T-cell (primary cell): ENCODE measurements around the gene OR4M1. TPM values are rescaled to one million over a fixed set of nuclear protein-coding genes. Genes with fewer than 3 reads are reported as not detected.
"Not testable (repeated sequence)": the region's sequence is repeated elsewhere in the genome, so short reads cannot be mapped to it uniquely, and the experiment has no call there.

ENCODE experiments used
- ATAC-seq, 4 experiments: fragments of 200-7000 bp in 3 of 4; fragments of 150-1000 bp in 1 of 4; cut with Tn5 transposase; replicated peaks in 1 of 4; 1 replicate in 3 of 4; 2 replicates in 1 of 4; pipeline ENCODE4 v1.10.0; 2021; ENCODE audit warnings: moderate library complexity in 3 of 4, mild to moderate bottlenecking in 2 of 4, moderate number of reproducible peaks in 1 of 4
- CTCF ChIA-PET, 2 donors: fragments of 300-600 bp; sonication (Branson Sonifier 250); formaldehyde crosslinking; loops; one replicate each; lab custom pipeline; 2022; ENCODE audit warnings: antibody characterized with exemption in 2 of 2; lab: Charles Lee
- POLR2A ChIA-PET, 2 donors: fragments of 300-600 bp; sonication (Branson Sonifier 250); formaldehyde crosslinking; loops; one replicate each; lab custom pipeline; 2022; ENCODE audit warnings: antibody characterized with exemption in 2 of 2; lab: Charles Lee
- DNase-seq, 35 experiments: peaks; one replicate each; pipeline versions ENCODE4 v3.0.0 to v3.0.0-alpha.2; 2013 to 2023
- H3K27ac ChIP-seq: one replicate; pipeline ENCODE4 v1.5.1; 2013; ENCODE audit warnings: low read length
- H3K27me3 ChIP-seq, 2 experiments: replicated peaks in 1 of 2; 1 replicate in 1 of 2; 2 replicates in 1 of 2; pipeline versions ENCODE4 v1.6.1 to v1.7.0; 2013; ENCODE audit warnings: low read length in 1 of 2, mixed read lengths in 1 of 2; ENCODE audit not compliant: control insufficient read depth in 2 of 2, insufficient read depth in 2 of 2; ENCODE audit errors: extremely low read depth in 1 of 2
- H3K36me3 ChIP-seq, 2 donors: 1 replicate in 1 of 2; 2 replicates in 1 of 2; pipeline versions ENCODE4 v1.6.1 to v1.7.0; 2013; ENCODE audit warnings: low read length in 1 of 2; ENCODE audit not compliant: control insufficient read depth in 2 of 2, insufficient read depth in 1 of 2; ENCODE audit errors: extremely low read depth in 1 of 2
- H3K4me1 ChIP-seq, 2 experiments: 1 replicate in 1 of 2; 2 replicates in 1 of 2; pipeline versions ENCODE4 v1.6.1 to v1.7.0; 2013; ENCODE audit warnings: low read length in 2 of 2, mixed read lengths in 1 of 2; ENCODE audit not compliant: insufficient read depth in 2 of 2, control insufficient read depth in 1 of 2; ENCODE audit errors: extremely low read depth in 1 of 2
- H3K4me3 ChIP-seq, 2 donors: 1 replicate in 1 of 2; 2 replicates in 1 of 2; pipeline versions ENCODE4 v1.5.1 to v1.7.0; 2013; ENCODE audit warnings: mild to moderate bottlenecking in 2 of 2, low read length in 1 of 2, moderate library complexity in 1 of 2; ENCODE audit not compliant: control insufficient read depth in 1 of 2; ENCODE audit errors: extremely low read depth in 1 of 2
- H3K9me3 ChIP-seq: 2 replicates; pipeline ENCODE4 v1.7.0; 2013
- H3K27ac Mint-ChIP-seq, 2 donors: one replicate each; pipeline ENCODE4 v1.8.0; 2020 to 2021; ENCODE audit warnings: mild to moderate bottlenecking in 2 of 2, mixed read lengths in 2 of 2
- H3K27me3 Mint-ChIP-seq, 2 donors: one replicate each; pipeline ENCODE4 v1.8.0; 2021 to 2022; ENCODE audit warnings: mixed read lengths in 2 of 2
- H3K36me3 Mint-ChIP-seq: one replicate; pipeline ENCODE4 v1.8.0; 2021; ENCODE audit warnings: mixed read lengths
- H3K4me1 Mint-ChIP-seq, 3 donors: one replicate each; pipeline ENCODE4 v1.8.0; 2020 to 2022; ENCODE audit warnings: mixed read lengths in 3 of 3, mild to moderate bottlenecking in 1 of 3
- H3K4me3 Mint-ChIP-seq, 3 donors: one replicate each; pipeline ENCODE4 v1.8.0; 2020 to 2022; ENCODE audit warnings: mild to moderate bottlenecking in 3 of 3, mixed read lengths in 3 of 3, moderate library complexity in 3 of 3
- H3K9me3 Mint-ChIP-seq, 3 donors: one replicate each; pipeline ENCODE4 v1.8.0; 2020 to 2022; ENCODE audit warnings: mixed read lengths in 3 of 3
- WGBS: methylation state at CpG from one replicate; pipeline ENCODE4 v1.1.5; 2013; ENCODE audit warnings: missing lambda C conversion rate; ENCODE audit not compliant: insufficient coverage; 5-methylcytosine and 5-hydroxymethylcytosine counted together
- total RNA-seq, 35 experiments: library from RNA in 6 of 35; stranded (reverse) in 6 of 35; fragments of 120-200 nt in 1 of 35; gene quantifications; one replicate each; pipeline versions ENCODE4 v1.2.1 to v1.2.4 and lab custom pipeline; 2013 to 2026

The OR4M1 gene
- total RNA-seq, 5 donors from 2014 or later (not counting 1 experiment from before 2014, with no cell fraction given): not detected

DNA sequence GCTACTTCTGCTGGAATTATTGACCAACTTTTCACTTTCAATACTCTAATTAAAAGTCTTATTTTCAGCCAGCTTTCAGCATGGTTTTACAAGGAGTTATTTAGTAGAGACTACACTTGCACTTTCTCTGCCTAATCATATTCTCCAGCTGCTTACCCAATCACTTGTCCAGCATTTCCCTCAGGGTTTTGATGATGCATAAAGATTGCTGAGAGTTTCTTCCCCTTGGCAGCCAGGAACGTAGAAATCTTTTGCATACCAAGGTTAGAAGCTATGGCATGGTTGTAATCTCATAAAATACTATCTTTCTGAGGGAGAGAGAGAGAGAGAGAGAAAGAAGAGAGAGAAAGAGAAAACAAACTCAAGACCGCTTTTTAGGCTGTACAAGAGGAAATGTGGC, 19.1 kb upstream of the OR4M1 start:
- Mint-ChIP-seq H3K4me1 (no peaks in the 10 kb centered on the region), H3K36me3 (no peaks in the 10 kb centered on the region), H3K4me3 (no peak overlapping the region), H3K9me3 (no peaks in the 10 kb centered on the region), H3K27ac (no peak overlapping the region), H3K27me3 (no peaks in the 10 kb centered on the region)
- WGBS: no CpG with 5 or more reads among the region's 2 CpGs
- CTCF ChIA-PET: no interaction called here
- H3K27ac ChIP-seq: no peak overlapping the region
- ATAC-seq (no peak), DNase-seq (no peak)
- no peak overlapping the region for H3K4me3 ChIP-seq
- H3K9me3 ChIP-seq: no peaks in the 10 kb centered on the region
- no peaks in the 10 kb centered on the region for H3K27me3 ChIP-seq
- H3K36me3 ChIP-seq: no peaks in the 10 kb centered on the region
- POLR2A ChIA-PET: no interaction called here
- H3K4me1 ChIP-seq: no peaks in the 10 kb centered on the region

DNA sequence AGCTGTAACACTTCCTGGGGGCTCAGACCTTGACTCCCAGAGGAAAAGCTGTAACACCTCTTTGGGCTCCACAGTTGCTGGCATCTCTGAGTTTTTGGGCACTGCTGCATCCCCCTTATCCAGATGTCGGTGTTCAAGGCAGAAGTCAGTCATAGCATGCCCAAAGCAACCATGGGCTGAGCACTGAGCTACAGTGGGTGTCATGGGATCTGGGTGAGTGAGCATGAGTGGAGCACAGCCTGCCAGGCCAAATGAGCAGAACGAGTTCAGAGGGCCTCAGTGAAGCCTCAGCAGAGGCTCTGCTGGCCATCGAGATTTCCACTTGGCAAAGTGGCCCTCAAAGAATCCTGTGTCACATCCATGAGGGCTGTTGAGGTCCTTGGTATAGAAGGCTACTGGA, 1.8 kb upstream of the OR4M1 start:
- H3K4me1 ChIP-seq, CTCF ChIA-PET, H3K4me3 ChIP-seq, DNase-seq, H3K36me3 ChIP-seq, H3K27ac Mint-ChIP-seq, H3K36me3 Mint-ChIP-seq, H3K9me3 ChIP-seq, ATAC-seq, H3K4me1 Mint-ChIP-seq, POLR2A ChIA-PET, H3K27me3 ChIP-seq, H3K4me3 Mint-ChIP-seq, H3K27me3 Mint-ChIP-seq, H3K27ac ChIP-seq: not testable (repeated sequence)
- peaks cover 8 to 20% (median 9%) of the 10 kb centered on the region in 3 donors for H3K9me3 Mint-ChIP-seq
- WGBS: 59% methylated on average over 3 of the region's 3 CpGs

DNA sequence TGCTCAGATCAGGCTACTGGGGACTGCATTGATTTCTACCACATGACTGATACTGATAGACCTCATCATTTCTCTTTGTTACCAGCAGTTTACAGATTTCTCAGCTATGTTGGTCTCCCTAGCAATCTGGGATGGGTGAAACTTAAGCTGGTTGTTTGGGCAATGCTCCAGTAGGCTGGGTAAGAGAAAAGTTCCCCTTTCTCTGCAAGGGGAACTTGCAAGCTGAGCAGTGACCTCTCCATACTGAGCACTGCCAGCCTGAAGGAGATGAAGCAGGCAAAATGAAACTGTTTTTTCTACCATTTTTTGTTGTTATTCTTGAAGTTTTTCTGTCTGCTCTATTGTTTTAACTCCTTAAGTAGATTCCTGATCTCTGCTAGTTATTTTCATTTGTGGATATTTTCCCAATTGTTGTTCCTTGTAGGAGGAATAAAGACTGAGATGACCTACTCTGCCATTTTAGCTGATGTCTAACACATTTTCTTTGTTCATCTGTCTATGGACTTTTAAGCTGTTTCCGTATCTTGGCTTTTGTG, 1.3 kb upstream of the OR4M1 start:
- H3K27me3 Mint-ChIP-seq: no peaks in the 10 kb centered on the region
- no peak overlapping the region for H3K4me3 Mint-ChIP-seq
- H3K4me3 ChIP-seq: no peak overlapping the region
- no peak for ATAC-seq
- H3K36me3 ChIP-seq: no peaks in the 10 kb centered on the region
- no peak overlapping the region for H3K27ac Mint-ChIP-seq
- H3K9me3 Mint-ChIP-seq: peaks cover 8 to 20% (median 9%) of the 10 kb centered on the region in 3 donors
- H3K27ac ChIP-seq: no peak overlapping the region
- no peaks in the 10 kb centered on the region for H3K4me1 ChIP-seq
- no peak for DNase-seq
- peaks cover 4% of the 10 kb centered on the region for H3K9me3 ChIP-seq
- POLR2A ChIA-PET: no interaction called here
- WGBS: no CpG with 5 or more reads among the region's 1 CpG
- CTCF ChIA-PET: no interaction called here
- H3K27me3 ChIP-seq: no peaks in the 10 kb centered on the region
- no peaks in the 10 kb centered on the region for H3K36me3 Mint-ChIP-seq
- no peaks in the 10 kb centered on the region for H3K4me1 Mint-ChIP-seq

DNA sequence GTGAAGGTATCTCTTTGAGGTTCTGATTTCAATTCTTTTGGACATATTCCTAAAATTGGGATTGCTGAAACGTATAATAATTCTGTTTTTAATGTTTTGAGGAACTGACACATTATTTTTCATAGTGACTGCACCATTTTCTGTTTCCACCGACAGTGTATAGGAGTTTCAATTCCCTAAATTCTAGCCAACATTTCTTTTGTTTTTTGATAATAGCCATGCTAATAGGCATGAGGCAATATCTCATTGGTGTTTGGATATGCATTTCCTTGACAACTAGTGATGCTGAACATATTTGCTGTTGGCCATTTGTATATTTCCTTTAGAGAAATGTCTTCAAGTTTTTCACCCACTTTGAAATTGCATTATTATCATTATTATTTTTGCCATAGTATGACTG, 850 bp upstream of the OR4M1 start:
- ATAC-seq, H3K4me3 Mint-ChIP-seq, H3K27me3 ChIP-seq, H3K9me3 ChIP-seq, H3K27ac ChIP-seq, H3K4me3 ChIP-seq, POLR2A ChIA-PET, H3K36me3 Mint-ChIP-seq, H3K4me1 Mint-ChIP-seq, H3K27me3 Mint-ChIP-seq, DNase-seq, H3K27ac Mint-ChIP-seq, CTCF ChIA-PET, H3K4me1 ChIP-seq, H3K36me3 ChIP-seq: not testable (repeated sequence)
- peaks cover 8 to 20% (median 9%) of the 10 kb centered on the region in 3 donors for H3K9me3 Mint-ChIP-seq
- WGBS: no CpG with 5 or more reads among the region's 2 CpGs

DNA sequence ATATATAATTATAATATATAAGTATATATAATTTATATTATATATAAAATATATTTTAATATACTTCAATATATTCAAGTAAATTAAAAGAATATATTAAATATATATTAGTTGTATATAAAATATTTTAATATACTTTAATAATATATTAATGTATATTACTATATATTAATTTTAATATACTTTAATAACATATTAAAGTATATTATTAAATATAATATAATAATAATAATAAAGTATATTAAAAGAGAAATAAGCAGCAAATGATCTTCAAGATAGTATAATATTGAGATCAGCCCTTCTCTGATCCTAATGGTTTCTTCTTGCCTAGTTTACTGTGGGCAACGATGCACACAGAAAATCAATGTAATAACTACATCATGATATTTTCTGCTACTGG, 2.3 kb downstream of the OR4M1 start:
- peaks cover 0 to 4% of the 10 kb centered on the region in 2 donors for H3K27me3 Mint-ChIP-seq
- Histone ChIP-seq H3K9me3 (peaks cover 4% of the 10 kb centered on the region), H3K27ac (no peak overlapping the region), H3K27me3 (no peaks in the 10 kb centered on the region), H3K4me3 (no peak overlapping the region), H3K4me1 (no peaks in the 10 kb centered on the region), H3K36me3 (no peaks in the 10 kb centered on the region)
- ATAC-seq (no peak), DNase-seq (no peak)
- no peak overlapping the region for H3K4me3 Mint-ChIP-seq
- no peak overlapping the region for H3K27ac Mint-ChIP-seq
- H3K9me3 Mint-ChIP-seq: peaks cover 8 to 14% (median 11%) of the 10 kb centered on the region in 3 donors
- CTCF ChIA-PET: no interaction called here
- no peaks in the 10 kb centered on the region for H3K36me3 Mint-ChIP-seq
- WGBS: no CpG with 5 or more reads among the region's 1 CpG
- POLR2A ChIA-PET: no interaction called here
- H3K4me1 Mint-ChIP-seq: no peaks in the 10 kb centered on the region

DNA sequence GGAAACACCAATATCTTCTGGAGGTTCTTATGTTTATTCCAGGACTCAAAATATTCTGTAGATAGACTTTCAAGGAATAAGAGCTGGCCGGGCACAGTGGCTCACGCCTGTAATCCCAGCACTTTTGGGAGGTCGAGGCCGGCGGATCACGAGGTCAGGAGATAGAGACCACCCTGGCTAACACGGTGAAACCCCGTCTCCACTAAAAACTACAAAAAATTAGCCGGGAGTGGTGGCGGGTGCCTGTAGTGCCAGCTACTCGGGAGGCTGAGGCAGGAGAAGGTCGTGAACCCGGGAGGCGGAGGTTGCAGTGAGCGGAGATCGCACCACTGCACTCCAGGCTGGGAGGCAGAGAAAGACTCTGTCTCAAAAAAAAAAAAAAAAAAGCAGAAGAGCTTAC, 12.5 kb downstream of the OR4M1 start:
- H3K36me3 Mint-ChIP-seq, DNase-seq, H3K9me3 ChIP-seq, POLR2A ChIA-PET, H3K4me3 ChIP-seq, H3K27ac Mint-ChIP-seq, H3K9me3 Mint-ChIP-seq, H3K4me1 ChIP-seq, H3K27me3 Mint-ChIP-seq, H3K4me3 Mint-ChIP-seq, H3K4me1 Mint-ChIP-seq, H3K36me3 ChIP-seq, CTCF ChIA-PET, ATAC-seq, H3K27ac ChIP-seq, H3K27me3 ChIP-seq: not testable (repeated sequence)
- 82% methylated on average over 16 of the region's 16 CpGs for WGBS

DNA sequence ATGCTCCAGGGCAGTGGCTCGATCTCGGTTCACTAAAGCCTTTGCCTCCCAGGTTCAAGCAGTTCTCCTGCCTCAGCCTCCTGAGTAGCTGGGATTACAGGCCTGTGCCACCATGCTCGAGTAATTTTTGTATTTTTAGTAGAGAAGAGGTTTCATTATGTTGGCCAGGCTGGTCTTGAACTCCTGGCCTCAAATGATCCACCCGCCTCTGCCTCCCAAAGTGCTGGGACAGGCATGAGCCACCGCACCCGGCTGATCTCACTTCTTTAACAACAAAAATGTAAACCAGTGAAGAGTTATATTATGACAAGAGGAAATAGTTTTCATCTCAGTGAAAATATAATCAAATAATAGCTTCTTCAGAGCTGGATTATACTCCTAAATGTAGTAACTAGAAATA, 14.0 kb downstream of the OR4M1 start:
- POLR2A ChIA-PET, CTCF ChIA-PET: not testable (repeated sequence)

More for the DNA sequence above, 14.0 kb downstream of the OR4M1 start:
- not testable (repeated sequence) for H3K36me3 ChIP-seq, H3K27me3 ChIP-seq, H3K4me3 ChIP-seq, H3K9me3 Mint-ChIP-seq, H3K27ac Mint-ChIP-seq, H3K27me3 Mint-ChIP-seq, H3K36me3 Mint-ChIP-seq, H3K4me3 Mint-ChIP-seq, H3K4me1 ChIP-seq, H3K27ac ChIP-seq, ATAC-seq, DNase-seq, H3K9me3 ChIP-seq, H3K4me1 Mint-ChIP-seq
- WGBS: 100% methylated on average over 2 of the region's 6 CpGs
